PC-3 (cell line): ENCODE measurements around the gene MCHR2. TPM values are rescaled to one million over a fixed set of nuclear protein-coding genes. Genes with fewer than 3 reads are reported as not detected.

Experiments
- ATAC-seq: fragments of 200-7000 bp; cut with Tn5 transposase; 2 replicates; pipeline ENCODE4 v1.9.1; 2020; ENCODE audit warnings: mild to moderate bottlenecking, moderate library complexity
- BruUV-seq: library from RNA; stranded (reverse); fragments of 400-500 nt; replicated peaks from 2 replicates; lab custom pipeline; 2021; lab: Mats Ljungman, UMichigan
- CTCF ChIA-PET: fragments of 300-600 bp; sonication (Branson Sonifier 250); formaldehyde crosslinking; loops from one replicate; lab custom pipeline; 2022; ENCODE audit warnings: antibody characterized with exemption; lab: Charles Lee
- POLR2A ChIA-PET: fragments of 300-600 bp; sonication (Branson Sonifier 250); formaldehyde crosslinking; loops from one replicate; lab custom pipeline; 2022; ENCODE audit warnings: antibody characterized with exemption; ENCODE audit not compliant: unreplicated experiment; lab: Charles Lee
- DNase-seq: peaks from one replicate; pipeline ENCODE4 v3.0.0-alpha.2; 2015
- H2AFZ ChIP-seq: fragments of 300-600 bp; sonication (generic); 2 replicates; pipeline ENCODE4 v1.6.0; 2016; ENCODE audit warnings: antibody characterized with exemption, low read length
- H3F3A ChIP-seq: fragments of 300-600 bp; sonication (generic); one replicate; pipeline ENCODE4 v1.6.0; 2017; ENCODE audit warnings: antibody characterized with exemption, low read length, control low read depth, mild to moderate bottlenecking; ENCODE audit not compliant: unreplicated experiment
- H3K27ac ChIP-seq: fragments of 300-600 bp; sonication (generic); 2 replicates; pipeline ENCODE4 v1.5.1; 2016; ENCODE audit warnings: mild to moderate bottlenecking, low read length
- H3K27me3 ChIP-seq: fragments of 300-600 bp; sonication (generic); 2 replicates; pipeline ENCODE4 v1.6.1; 2016; ENCODE audit warnings: low read length, mixed read lengths
- H3K36me3 ChIP-seq: fragments of 300-600 bp; sonication (generic); 2 replicates; pipeline ENCODE4 v1.6.1; 2016; ENCODE audit warnings: low read depth, mixed run types, low read length, mixed read lengths
- H3K4me1 ChIP-seq: fragments of 300-600 bp; sonication (generic); 2 replicates; pipeline ENCODE4 v1.5.1; 2016; ENCODE audit warnings: low read length; ENCODE audit not compliant: insufficient read depth
- H3K4me2 ChIP-seq: fragments of 300-600 bp; sonication (generic); 2 replicates; pipeline ENCODE4 v1.6.0; 2016; ENCODE audit warnings: low read length
- H3K4me3 ChIP-seq: fragments of 300-600 bp; sonication (generic); 2 replicates; pipeline ENCODE4 v1.5.1; 2016; ENCODE audit warnings: mild to moderate bottlenecking, low read length, mixed read lengths
- H3K79me2 ChIP-seq: fragments of 300-600 bp; sonication (generic); 2 replicates; pipeline ENCODE4 v1.6.1; 2017; ENCODE audit warnings: low read length, mixed read lengths
- H3K9ac ChIP-seq: fragments of 300-600 bp; sonication (generic); 2 replicates; pipeline ENCODE4 v1.6.0; 2016; ENCODE audit warnings: mild to moderate bottlenecking, low read length
- H3K9me2 ChIP-seq: fragments of 300-600 bp; sonication (generic); replicated peaks from 2 replicates; pipeline ENCODE4 v1.6.1; 2016; ENCODE audit warnings: mixed run types, low read length, mixed read lengths
- H3K9me3 ChIP-seq: fragments of 300-600 bp; sonication (generic); 2 replicates; pipeline ENCODE4 v1.6.1; 2016; ENCODE audit warnings: low read length, mixed read lengths
- H4K20me1 ChIP-seq: fragments of 300-600 bp; sonication (generic); 2 replicates; pipeline ENCODE4 v1.6.1; 2016; ENCODE audit warnings: low read length, mixed read lengths
- CTCF ChIP-seq: fragments of 300-600 bp; sonication (generic); conservative IDR thresholded peaks from 2 replicates; pipeline ENCODE4 v1.5.1; 2017; ENCODE audit warnings: antibody characterized with exemption, low read depth, mild to moderate bottlenecking, low read length
- EZH2 ChIP-seq: fragments of 300-600 bp; sonication (generic); IDR thresholded peaks from one replicate; pipeline ENCODE4 v1.6.1; 2017; ENCODE audit warnings: antibody characterized with exemption, mild to moderate bottlenecking, low read length; ENCODE audit not compliant: unreplicated experiment
- EZH2phosphoT487 ChIP-seq: fragments of 300-600 bp; sonication (generic); IDR thresholded peaks from 2 replicates; pipeline ENCODE4 v1.6.1; 2018; ENCODE audit warnings: mild to moderate bottlenecking, antibody characterized with exemption, low read length, borderline replicate concordance
- intact Hi-C: fragments of 100-400 bp; cut with micrococcal nuclease; formaldehyde crosslinking; loops from 2 replicates; pipeline ENCODE4 v1.9.0; 2023
- total RNA-seq: library from RNA; depleted of rRNA; stranded (reverse); fragments of >200 nt; gene quantifications from 2 replicates; pipeline ENCODE4 v1.2.3, GENCODE V29; 2014

The MCHR2 gene
- total RNA-seq, 1 experiment from 2014 or later = not detected

- H3F3A ChIP-seq = no peaks in the 10 kb centered on the region
- no peaks in the 10 kb centered on the region for H3K9me3 ChIP-seq
- H3K79me2 ChIP-seq = no peaks in the 10 kb centered on the region
- ATAC-seq (no peak), DNase-seq (no peak)
- no peak overlapping the region for H3K4me2 ChIP-seq
- CTCF ChIA-PET = no interaction called here
- H3K27ac ChIP-seq = no peak overlapping the region
- BruUV-seq = no TSS peak
- POLR2A ChIA-PET = no interaction called here
- H3K9me2 ChIP-seq = no peaks in the 10 kb centered on the region
- H3K36me3 ChIP-seq = no peaks in the 10 kb centered on the region
- H3K4me1 ChIP-seq = no peaks in the 10 kb centered on the region
- no peak overlapping the region for H3K4me3 ChIP-seq
- no peaks in the 10 kb centered on the region for H4K20me1 ChIP-seq
- no peak overlapping the region for H2AFZ ChIP-seq
- H3K27me3 ChIP-seq = peaks cover 16% of the 10 kb centered on the region
- H3K9ac ChIP-seq = no peak overlapping the region
- intact Hi-C loops = no loop called here
- TF ChIP-seq EZH2 (no peak), CTCF (no peak), EZH2phosphoT487 (no peak)
Observed at GRCh38 chr6:99882128-99882702, 111.8 kb downstream of the MCHR2 start.

- Histone ChIP-seq H3F3A (no peaks in the 10 kb centered on the region), H2AFZ (no peak overlapping the region), H3K4me1 (no peaks in the 10 kb centered on the region), H3K4me2 (no peak overlapping the region), H3K9ac (no peak overlapping the region), H3K36me3 (no peaks in the 10 kb centered on the region), H3K9me3 (no peaks in the 10 kb centered on the region), H3K79me2 (no peaks in the 10 kb centered on the region), H4K20me1 (no peaks in the 10 kb centered on the region), H3K27ac (no peak overlapping the region), H3K4me3 (no peak overlapping the region), H3K27me3 (peaks cover 28% of the 10 kb centered on the region), H3K9me2 (no peaks in the 10 kb centered on the region)
- ATAC-seq = no peak
- POLR2A ChIA-PET = no interaction called here
- no TSS peak for BruUV-seq
- TF ChIP-seq EZH2 = no peak
- no peak for TF ChIP-seq CTCF
- TF ChIP-seq EZH2phosphoT487 = no peak
- DNase-seq = no peak
- intact Hi-C loops = no loop called here
- CTCF ChIA-PET = no interaction called here
Observed at GRCh38 chr6:99879431-99879830, 114.6 kb downstream of the MCHR2 start.

- no TSS peak for BruUV-seq
- Histone ChIP-seq H3K4me2 (no peak overlapping the region), H2AFZ (no peak overlapping the region), H3K4me3 (no peak overlapping the region), H3K36me3 (no peaks in the 10 kb centered on the region), H3K4me1 (no peaks in the 10 kb centered on the region), H3K9ac (no peak overlapping the region), H3K9me3 (no peaks in the 10 kb centered on the region), H3K9me2 (no peaks in the 10 kb centered on the region), H3F3A (no peaks in the 10 kb centered on the region), H3K27me3 (peaks cover 39% of the 10 kb centered on the region), H3K27ac (no peak overlapping the region), H3K79me2 (no peaks in the 10 kb centered on the region), H4K20me1 (no peaks in the 10 kb centered on the region)
- TF ChIP-seq CTCF (no peak), EZH2 (no peak), EZH2phosphoT487 (no peak)
- ChIA-PET POLR2A (no interaction called here), CTCF (no interaction called here)
- intact Hi-C loops = no loop called here
- ATAC-seq = no peak
- no peak for DNase-seq
Observed at GRCh38 chr6:99875068-99875467, 119.0 kb downstream of the MCHR2 start.
